ENCODE data around the gene CDK8.
A peak's percentile ranks its signal among the peaks of the same experiment; 100 is the strongest.

Gene CDK8

GRCh38 chr13:26400545-26400944 lies 146.6 kb downstream of the CDK8 start:
- no peak for DNase-seq

DNA sequence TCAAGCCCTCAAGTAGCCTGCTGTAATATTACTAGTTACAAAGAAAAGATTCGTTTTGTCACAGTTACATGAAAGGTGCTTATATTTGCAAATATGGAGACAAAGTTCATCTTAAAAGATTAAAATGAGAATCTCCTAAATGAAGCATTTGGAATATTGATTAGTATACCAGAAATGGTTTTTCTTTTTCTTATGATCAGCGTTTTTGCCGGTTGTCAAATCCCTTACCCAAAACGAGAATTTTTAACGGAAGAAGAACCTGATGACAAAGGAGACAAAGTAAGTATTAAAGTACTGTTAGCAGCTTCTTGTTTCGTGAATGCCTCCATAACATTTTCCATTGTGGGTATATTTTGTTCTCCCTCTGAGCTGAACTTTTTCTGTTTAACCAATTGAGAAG lies 147.1 kb downstream of the CDK8 start:
- no peak for DNase-seq

- DNase-seq, result no peak
Measured at GRCh38 chr13:26401578-26402021, 147.7 kb downstream of the CDK8 start.

- DNase-seq, result no peak
Measured at GRCh38 chr13:26406791-26407190, 152.9 kb downstream of the CDK8 start.

GRCh38 chr13:26411206-26411605 lies 157.3 kb downstream of the CDK8 start:
- DNase-seq, result no peak

GRCh38 chr13:26412263-26412662 lies 158.3 kb downstream of the CDK8 start:
- DNase-seq, result no peak

- DNase-seq, result no peak
Measured at GRCh38 chr13:26412936-26413716, 159.2 kb downstream of the CDK8 start.

GRCh38 chr13:26420282-26420960 lies 166.5 kb downstream of the CDK8 start:
- DNase-seq, result no peak

GRCh38 chr13:26422036-26422435 lies 168.1 kb downstream of the CDK8 start:
- no peak for DNase-seq

GRCh38 chr13:26423629-26424028 lies 169.7 kb downstream of the CDK8 start:
- no peak for DNase-seq

- DNase-seq, result no peak
Measured at GRCh38 chr13:26424181-26424580, 170.3 kb downstream of the CDK8 start.

DNA sequence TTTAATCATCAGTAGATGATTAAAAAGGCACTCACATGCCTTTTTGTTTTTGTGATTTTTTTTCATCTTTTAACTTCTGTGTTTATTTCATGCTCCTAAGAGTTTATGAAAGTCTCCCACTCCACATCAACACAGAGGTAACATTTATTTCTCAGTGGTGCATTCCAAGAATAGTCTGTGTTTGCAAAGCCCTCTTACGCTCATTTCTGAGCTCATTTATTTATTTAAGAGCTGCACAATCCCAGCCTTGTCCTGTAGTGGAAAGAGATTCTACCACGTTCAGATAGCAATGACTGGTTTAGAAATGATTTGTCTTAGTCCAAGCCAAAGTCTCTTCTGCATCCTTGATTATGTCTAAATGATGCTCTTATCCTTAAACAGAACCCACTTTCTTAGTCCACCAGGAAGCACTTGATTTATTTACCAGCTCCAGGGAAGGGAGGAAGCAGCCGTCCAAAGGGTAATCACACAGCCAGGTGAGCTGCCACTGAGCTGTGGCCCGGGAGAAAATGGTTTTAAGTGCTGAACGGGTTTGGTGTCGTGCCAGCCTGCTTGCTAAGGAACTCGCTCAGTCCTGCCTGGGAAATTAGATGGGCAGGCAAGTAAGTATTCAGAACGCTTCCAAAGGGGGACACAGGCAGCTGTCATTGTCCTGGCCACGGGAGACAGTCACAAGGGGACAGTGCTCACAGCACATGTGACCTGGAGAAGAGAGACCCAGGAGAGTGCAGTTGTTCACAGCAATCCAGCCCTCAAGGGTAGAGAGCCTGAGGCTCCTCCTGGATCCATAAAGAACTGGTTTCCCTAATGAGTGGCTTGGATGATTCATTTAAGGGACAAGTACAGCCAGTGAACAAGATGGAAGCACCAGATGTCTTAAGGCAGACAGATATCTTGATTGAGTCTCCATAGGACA lies 171.8 kb downstream of the CDK8 start:
- DNase-seq, result peak; percentile 1

DNA sequence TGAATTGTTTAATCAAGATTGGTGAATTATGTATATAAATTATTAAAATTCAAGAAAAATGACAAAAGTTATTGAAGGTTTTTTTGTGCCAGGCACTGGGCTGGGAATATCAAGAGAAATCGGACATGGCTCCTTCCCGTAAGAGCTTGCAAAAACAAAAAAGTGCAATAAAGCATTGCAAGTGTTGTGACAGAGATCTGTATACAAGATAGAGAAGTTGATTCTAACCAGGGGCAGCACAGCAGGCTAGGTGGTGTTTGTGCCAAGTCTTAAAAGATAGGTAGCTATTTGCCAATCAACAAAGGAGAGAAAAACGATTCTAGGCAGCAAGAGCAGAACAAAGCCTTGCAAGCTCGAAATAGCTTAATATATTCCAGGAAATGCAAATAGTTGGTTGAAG lies 179.8 kb downstream of the CDK8 start:
- DNase-seq, result no peak

GRCh38 chr13:26435171-26435570 lies 181.2 kb downstream of the CDK8 start:
- no peak for DNase-seq

DNA sequence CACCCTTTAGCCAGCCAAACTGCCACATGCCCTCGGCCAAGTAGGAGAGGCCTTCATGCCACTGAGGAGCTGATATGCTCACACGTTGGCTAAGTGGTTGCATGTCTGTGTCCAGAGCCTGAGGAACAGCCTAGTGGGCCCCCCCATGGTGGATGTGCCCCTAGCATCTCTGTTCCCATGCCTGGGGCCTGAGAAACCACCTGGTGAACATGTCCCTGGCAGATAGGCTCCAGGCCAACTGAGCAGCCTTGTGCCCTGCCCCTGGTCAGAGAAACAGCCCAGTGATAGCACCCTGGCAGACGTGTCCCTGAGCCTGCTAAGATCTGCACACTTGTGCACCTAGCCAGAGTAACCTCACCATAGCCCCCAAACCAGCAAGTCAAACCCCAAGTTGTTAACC lies 181.7 kb downstream of the CDK8 start:
- no peak for DNase-seq

DNA sequence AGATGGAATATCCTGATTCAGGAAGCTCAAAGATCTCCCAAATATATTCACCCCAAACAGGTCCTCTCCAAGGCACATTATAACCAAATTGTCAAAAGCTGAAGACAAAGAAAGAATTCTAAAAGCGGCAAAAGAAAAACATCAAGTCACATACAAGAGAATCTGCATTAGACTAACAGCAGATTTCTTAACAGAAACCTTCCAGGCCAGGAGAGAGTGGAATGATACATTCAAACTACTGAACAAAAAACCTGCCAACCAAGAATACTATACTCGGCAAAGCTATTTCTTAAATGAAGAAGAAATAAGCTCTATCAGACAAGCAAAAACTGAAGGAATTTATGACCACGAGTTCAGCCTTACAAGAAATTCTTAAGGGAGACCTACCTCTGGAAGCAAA lies 183.0 kb downstream of the CDK8 start:
- no peak for DNase-seq

DNA sequence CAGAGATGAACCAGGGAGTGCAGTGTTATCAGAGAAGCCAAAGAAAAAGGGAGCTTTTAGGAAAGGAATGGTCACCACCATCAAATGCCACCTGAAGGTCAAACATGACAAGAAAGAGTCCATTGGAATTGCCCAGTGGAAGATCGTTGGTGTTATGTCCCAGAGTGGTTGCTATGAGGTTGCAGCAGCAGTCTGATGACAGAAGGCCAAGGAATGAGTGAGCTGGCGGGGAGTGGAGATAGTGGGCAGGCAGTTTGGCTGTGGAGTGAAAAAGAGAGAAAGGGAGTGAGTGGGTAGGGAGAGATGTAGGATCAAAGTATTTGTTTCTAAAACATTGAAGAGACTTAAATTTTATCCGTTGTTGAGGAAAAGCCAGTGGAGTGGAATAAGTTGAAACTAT lies 186.2 kb downstream of the CDK8 start:
- no peak for DNase-seq

DNA sequence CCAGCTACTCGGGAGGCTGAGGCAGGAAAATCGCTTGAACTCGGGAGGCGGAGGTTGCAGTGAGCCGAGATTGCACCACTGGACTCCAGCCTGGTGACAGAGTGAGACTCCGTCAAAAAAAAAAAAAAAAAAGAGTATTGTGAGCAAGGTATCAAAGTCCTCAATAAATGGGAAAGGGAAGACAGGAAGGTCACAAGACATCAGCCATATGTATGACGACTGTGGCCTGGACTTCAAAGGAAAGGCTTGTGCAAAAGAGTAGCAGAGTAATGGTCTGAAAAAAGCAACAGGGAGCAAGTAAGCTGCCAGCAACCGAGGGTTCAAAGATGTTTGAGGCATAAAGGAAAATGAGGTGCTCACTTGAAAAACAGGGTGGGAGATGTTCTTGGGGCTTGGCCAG lies 187.5 kb downstream of the CDK8 start:
- no peak for DNase-seq

- DNase-seq, result no peak
Measured at GRCh38 chr13:26442541-26442940, 188.6 kb downstream of the CDK8 start.

DNA sequence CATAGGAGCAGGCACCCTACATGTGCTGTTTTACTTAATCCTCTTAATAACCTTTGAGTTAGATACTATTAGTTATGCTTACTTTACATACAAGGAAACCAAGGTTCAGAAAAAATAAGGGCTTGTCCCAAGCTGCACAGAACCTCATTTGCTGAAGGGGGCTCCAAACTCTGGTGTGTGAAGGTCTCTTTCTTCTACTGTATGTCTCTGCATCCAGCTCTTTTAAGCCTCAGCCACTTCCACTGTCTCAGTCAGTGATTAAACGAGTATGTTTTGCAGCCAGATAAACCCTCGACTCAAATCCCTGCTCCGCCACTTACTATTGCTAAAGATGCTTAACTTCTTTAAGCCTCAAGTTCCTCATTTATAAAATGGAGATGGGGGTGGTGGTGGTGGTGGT lies 191.2 kb downstream of the CDK8 start:
- no peak for DNase-seq

- no peak for DNase-seq
Measured at GRCh38 chr13:26446751-26447150, 192.8 kb downstream of the CDK8 start.

GRCh38 chr13:26448032-26448431 lies 194.1 kb downstream of the CDK8 start:
- no peak for DNase-seq

- no peak for DNase-seq
Measured at GRCh38 chr13:26449063-26449848, 195.3 kb downstream of the CDK8 start.

Measured in NCI-H1436 treated with DMSO at 0.1 percent for 48 hours (cell line).